ENCODE data around the gene KCNA2.

The KCNA2 gene

DNA sequence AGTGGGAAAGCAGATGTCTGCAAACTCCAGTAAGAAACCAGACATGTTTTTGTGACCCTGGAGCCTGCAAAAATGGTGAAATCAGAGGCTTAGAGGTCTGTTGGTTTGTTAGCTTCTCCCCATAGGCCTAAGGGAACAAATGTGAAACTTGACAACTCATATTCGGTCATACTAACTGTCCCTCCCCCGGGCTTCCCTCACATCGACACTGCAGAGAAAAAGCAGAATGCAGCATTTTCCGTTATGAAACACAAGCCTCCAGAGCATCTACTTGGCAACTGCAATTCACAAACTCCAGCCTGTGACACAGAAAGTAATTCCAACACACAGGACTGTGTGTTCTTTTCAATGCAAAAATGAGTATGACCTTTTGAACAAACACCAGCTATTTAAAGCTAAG is 3.7 kb downstream of the KCNA2 start:
- no peak for DNase-seq (ENCODE audit: low read depth)

DNA sequence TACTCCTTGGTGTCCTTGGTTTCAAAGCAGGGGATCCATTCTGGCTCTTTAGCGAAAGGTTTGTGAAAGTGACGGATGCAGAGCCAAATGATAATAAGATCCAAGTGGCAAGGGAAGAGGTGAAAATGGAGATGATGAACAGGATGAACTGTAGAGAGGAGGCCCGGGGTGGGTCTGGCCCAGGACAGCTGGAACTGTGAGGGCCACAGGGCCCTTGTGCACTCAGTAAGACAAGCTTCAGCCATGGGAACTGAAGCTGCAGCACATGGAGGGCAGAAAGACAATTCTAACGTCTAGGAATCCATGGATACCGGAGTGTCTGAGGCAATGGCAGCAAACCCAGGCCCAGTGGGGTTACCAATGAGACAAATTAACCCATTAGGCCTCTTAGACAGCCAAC is 4.8 kb downstream of the KCNA2 start:
- DNase-seq (ENCODE audit: low read depth) = no peak

GRCh38 chr1:110600716-110601115 is 5.4 kb downstream of the KCNA2 start:
- DNase-seq (ENCODE audit: low read depth) = no peak

GRCh38 chr1:110597966-110598365 is 8.2 kb downstream of the KCNA2 start:
- DNase-seq (ENCODE audit: low read depth) = no peak

- no peak for DNase-seq (ENCODE audit: low read depth)
These were observed 9.8 kb downstream of the KCNA2 start for GRCh38 chr1:110596312-110596711.

DNA sequence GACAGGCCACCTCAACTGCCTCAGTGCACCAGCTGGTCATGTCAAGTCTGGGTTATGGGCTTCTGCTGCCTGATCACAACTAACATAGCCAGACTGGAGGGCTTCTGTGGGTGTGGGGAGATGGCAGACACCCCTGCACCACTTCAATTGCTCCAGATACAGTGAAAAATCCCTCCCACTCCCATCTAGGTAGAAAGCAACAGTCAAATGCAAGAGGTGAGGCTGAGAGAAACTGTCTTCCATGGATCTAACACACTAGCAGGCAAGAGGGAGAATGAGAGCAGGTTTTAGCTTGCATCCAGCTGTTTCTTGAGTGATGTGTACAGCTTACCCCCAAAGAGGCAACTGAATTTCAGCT is 10.8 kb downstream of the KCNA2 start:
- DNase-seq (ENCODE audit: low read depth) = no peak

DNA sequence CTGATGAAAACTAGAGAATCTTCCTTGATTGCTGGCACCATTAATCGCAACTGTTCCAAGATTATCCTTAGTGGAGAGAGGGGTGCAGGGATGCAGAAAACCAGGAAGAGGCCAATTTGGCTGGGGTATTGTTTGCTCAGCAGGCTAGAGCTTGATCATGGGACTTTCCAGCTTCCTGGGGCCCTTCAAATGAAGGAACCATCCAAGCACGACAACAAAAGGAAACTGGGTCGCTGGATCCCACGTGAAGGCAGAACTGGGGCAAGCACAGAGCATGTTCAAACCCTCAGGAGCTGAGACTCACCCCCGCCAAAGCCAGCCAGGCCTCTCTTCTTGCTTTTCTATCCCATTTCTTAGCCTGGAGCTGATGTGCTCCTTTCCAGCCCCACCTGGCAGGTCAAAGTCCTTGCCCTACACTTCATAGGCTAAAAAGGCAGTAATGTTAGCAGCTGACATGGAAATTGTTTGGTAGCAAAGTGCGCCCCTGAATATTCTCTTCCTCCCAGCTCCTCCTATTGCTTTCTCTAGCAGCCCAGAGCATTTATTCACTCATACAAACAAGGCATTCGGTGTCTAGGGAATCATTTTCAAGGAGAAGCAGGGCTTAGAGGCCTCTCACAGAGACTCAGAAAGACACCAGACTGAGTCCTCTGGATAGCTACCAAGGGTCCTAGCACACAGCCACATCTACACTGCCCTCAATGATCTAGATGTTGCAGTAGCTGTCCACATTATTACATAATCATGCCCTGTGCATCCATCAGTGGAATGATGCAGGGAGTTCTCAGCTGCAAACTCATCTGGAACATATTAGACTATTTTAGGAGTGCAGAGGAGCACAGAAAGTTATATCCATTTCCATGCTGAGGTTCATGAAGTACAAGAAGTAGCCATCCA is 11.5 kb downstream of the KCNA2 start:
- no peak for DNase-seq (ENCODE audit: low read depth)

GRCh38 chr1:110593902-110594301 is 12.3 kb downstream of the KCNA2 start:
- no peak for DNase-seq (ENCODE audit: low read depth)

- DNase-seq (ENCODE audit: low read depth) = no peak
These were observed 14.2 kb downstream of the KCNA2 start for GRCh38 chr1:110591956-110592355.

GRCh38 chr1:110588991-110589390 is 17.2 kb downstream of the KCNA2 start:
- DNase-seq (ENCODE audit: low read depth) = no peak

GRCh38 chr1:110588486-110588885 is 17.7 kb downstream of the KCNA2 start:
- DNase-seq (ENCODE audit: low read depth) = no peak

GRCh38 chr1:110587906-110588305 is 18.3 kb downstream of the KCNA2 start:
- DNase-seq (ENCODE audit: low read depth) = no peak

GRCh38 chr1:110585481-110585880 is 20.7 kb downstream of the KCNA2 start:
- DNase-seq (ENCODE audit: low read depth) = no peak

GRCh38 chr1:110584045-110584444 is 22.1 kb downstream of the KCNA2 start:
- no peak for DNase-seq (ENCODE audit: low read depth)

- no peak for DNase-seq (ENCODE audit: low read depth)
These were observed 22.7 kb downstream of the KCNA2 start for GRCh38 chr1:110583505-110583904.

DNA sequence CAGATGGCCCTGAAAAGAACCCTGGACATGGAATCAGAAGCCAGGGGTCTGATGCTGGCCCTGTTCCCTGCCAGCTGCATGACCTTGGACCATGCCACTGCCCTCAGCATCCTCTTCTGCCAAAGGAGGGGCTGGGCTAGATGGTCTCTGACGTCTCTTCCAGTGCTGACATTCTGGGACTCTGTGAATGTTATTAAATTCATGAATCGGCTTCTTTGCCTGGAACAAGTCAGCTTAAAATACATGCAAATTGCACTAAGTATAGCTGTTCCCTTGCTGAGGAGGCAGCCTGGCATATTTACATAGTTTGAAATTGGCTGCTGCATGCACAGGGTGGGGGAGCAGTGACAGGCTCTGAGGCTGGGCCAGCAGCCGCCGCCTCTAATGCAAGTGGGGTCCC is 23.8 kb downstream of the KCNA2 start:
- no peak for DNase-seq (ENCODE audit: low read depth)

GRCh38 chr1:110581682-110582145 is 24.4 kb downstream of the KCNA2 start:
- no peak for DNase-seq (ENCODE audit: low read depth)

DNA sequence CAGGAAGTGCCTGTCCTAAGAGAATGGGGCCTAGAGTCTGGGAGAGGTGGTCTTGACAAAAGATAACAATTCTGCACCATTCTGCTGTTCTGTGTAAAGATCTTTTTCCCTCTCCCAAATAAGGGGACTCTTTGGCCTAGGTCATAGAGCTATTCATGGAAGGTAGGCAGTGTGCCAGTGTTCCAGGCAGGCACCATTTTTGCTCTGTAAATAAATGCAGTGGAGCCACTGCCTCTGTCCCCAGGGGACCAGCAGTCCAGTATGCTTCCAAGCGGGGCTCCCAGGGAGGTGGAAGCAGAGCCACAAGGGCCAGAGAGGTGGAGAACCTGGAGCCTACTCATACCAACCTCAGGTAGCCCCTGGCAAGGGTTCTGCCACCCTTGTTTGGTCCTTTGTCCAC is 25.9 kb downstream of the KCNA2 start:
- DNase-seq (ENCODE audit: low read depth) = no peak

DNA sequence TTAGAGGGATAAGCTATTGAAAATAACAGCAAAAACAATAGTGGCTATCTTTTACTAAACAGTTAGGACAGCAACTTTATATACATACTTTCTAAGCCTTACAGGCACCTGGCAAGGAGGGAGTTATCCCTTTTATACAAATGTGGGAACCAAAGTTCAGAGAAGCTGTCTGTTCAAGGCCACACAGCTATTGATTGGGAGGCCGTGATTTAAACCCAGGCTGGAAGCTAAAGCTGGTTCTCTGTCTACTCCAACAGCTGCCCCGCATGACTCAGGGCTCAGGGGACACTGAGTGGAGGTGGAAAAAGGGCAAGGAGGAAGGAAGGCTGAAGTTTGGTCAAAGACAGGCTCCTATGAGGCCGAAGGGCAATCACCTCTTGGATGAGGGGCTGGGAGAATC is 26.7 kb downstream of the KCNA2 start:
- no peak for DNase-seq (ENCODE audit: low read depth)

GRCh38 chr1:110576441-110576840 is 29.7 kb downstream of the KCNA2 start:
- no peak for DNase-seq (ENCODE audit: low read depth)

DNA sequence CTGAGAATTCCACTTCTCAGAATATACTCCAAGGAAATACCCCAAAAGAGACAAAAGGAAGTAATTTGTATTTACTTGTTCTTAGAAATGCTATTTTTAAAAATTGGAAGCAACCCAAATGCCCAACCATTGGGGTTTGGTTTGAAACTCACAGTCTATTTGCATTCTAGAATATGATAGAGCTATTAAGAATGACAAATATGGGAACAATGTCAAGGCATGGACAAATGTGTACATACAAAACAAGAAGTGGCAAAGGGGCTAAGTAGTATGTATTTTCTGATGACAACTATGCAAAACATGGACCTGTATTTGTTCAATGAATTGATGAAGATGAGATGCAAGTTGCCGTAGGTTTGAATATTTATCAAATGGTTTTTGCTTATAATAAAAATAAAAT is 32.8 kb downstream of the KCNA2 start:
- DNase-seq (ENCODE audit: low read depth) = no peak

- DNase-seq (ENCODE audit: low read depth) = no peak
These were observed 33.4 kb downstream of the KCNA2 start for GRCh38 chr1:110572751-110573150.

DNA sequence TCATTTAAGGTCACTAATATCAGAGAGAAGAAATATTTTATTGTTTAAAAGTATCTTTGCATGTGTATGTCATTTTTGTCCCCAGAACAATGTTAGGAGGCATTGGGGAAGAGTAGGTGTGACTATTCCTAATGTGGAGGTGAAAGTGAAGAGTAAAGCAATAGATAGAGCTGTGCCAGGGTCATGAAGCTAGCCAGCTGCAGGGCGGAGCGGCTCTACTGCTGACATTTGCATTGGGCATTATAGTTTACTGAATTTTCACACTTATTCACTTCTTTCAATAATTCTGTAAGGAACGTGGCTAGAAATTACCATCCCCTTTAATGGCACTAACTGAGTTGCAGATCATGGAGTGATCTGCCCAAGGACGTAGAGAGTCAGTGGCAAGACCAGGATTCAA is 35.3 kb downstream of the KCNA2 start:
- DNase-seq (ENCODE audit: low read depth) = no peak

DNA sequence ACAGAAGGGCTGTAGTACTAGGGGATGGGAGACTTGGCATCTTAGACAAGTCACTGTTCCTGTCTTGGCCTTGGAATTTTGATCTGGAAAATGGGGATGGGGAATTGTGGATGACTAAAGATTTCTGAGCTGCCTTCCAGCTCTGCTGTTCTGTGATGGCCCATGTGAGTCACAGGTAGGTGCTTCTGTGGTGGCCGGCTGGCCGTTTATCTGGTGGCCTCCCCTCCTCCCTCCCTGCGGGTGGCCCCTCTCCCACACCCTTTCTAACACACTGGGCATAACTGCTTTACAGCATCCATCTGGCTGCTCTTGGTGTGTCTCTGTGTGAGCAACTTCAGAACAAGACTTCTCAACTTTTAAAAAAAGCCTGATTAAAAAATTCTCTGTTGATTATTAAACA is 35.9 kb downstream of the KCNA2 start:
- DNase-seq (ENCODE audit: low read depth) = no peak
